Measurements from ENCODE around the gene CUX1.

The CUX1 gene

GRCh38 chr7:102119213-102119651 lies 301.8 kb downstream of the CUX1 start:
- no peak for TF ChIP-seq GABPA (IDR thresholded peaks at IDR 0.05; ENCODE audit: low read depth)
- H3K4me3 ChIP-seq (replicated peaks; ENCODE audit: insufficient read depth, low read length): no peak overlapping the region
- no peak overlapping the region for H3K27ac ChIP-seq (replicated peaks)
- H3K27me3 ChIP-seq (ENCODE audit: insufficient read depth, poor library complexity, severe bottlenecking): no peaks in the 10 kb centered on the region
- DNase-seq (ENCODE audit: low read depth in 1 of 2, low spot score in 1 of 2): no peak

DNA sequence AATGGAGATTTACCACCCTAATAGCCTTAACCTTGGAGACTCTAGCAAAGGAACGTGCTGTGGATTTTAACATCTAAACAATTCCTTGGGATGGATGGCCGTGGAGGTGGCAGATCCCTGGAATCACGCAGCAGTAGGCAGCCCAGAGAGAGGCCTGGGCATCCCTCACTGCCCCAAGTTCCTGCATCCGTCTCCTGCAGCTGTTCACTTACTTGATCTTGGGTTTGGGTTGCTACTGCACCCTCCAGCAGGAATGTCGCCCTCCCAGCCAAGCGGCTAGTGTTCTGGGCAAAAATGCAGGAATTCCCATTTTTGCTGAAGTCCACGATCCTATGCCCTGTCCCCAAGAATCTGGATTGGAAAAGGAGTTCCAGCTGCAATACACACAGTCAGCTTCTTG lies 302.5 kb downstream of the CUX1 start:
- Histone ChIP-seq H3K27me3 (ENCODE audit: insufficient read depth, poor library complexity, severe bottlenecking) (no peaks in the 10 kb centered on the region), H3K4me3 (replicated peaks; ENCODE audit: insufficient read depth, low read length) (no peak overlapping the region), H3K27ac (replicated peaks) (no peak overlapping the region)
- no peak for DNase-seq (ENCODE audit: low read depth in 1 of 2, low spot score in 1 of 2)
- TF ChIP-seq, protein P1, sequence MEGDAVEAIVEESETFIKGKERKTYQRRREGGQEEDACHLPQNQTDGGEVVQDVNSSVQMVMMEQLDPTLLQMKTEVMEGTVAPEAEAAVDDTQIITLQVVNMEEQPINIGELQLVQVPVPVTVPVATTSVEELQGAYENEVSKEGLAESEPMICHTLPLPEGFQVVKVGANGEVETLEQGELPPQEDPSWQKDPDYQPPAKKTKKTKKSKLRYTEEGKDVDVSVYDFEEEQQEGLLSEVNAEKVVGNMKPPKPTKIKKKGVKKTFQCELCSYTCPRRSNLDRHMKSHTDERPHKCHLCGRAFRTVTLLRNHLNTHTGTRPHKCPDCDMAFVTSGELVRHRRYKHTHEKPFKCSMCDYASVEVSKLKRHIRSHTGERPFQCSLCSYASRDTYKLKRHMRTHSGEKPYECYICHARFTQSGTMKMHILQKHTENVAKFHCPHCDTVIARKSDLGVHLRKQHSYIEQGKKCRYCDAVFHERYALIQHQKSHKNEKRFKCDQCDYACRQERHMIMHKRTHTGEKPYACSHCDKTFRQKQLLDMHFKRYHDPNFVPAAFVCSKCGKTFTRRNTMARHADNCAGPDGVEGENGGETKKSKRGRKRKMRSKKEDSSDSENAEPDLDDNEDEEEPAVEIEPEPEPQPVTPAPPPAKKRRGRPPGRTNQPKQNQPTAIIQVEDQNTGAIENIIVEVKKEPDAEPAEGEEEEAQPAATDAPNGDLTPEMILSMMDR (IDR thresholded peaks at IDR 0.05; ENCODE audit: insufficient read depth, low read length): no peak
- TF ChIP-seq GABPA (IDR thresholded peaks at IDR 0.05; ENCODE audit: low read depth) (no peak), POLR2AphosphoS5 (IDR thresholded peaks at IDR 0.05; ENCODE audit: low read depth) (no peak), SPI1 (IDR thresholded peaks at IDR 0.05; ENCODE audit: borderline replicate concordance, low read depth) (no peak)
- TF ChIP-seq, protein P2, sequence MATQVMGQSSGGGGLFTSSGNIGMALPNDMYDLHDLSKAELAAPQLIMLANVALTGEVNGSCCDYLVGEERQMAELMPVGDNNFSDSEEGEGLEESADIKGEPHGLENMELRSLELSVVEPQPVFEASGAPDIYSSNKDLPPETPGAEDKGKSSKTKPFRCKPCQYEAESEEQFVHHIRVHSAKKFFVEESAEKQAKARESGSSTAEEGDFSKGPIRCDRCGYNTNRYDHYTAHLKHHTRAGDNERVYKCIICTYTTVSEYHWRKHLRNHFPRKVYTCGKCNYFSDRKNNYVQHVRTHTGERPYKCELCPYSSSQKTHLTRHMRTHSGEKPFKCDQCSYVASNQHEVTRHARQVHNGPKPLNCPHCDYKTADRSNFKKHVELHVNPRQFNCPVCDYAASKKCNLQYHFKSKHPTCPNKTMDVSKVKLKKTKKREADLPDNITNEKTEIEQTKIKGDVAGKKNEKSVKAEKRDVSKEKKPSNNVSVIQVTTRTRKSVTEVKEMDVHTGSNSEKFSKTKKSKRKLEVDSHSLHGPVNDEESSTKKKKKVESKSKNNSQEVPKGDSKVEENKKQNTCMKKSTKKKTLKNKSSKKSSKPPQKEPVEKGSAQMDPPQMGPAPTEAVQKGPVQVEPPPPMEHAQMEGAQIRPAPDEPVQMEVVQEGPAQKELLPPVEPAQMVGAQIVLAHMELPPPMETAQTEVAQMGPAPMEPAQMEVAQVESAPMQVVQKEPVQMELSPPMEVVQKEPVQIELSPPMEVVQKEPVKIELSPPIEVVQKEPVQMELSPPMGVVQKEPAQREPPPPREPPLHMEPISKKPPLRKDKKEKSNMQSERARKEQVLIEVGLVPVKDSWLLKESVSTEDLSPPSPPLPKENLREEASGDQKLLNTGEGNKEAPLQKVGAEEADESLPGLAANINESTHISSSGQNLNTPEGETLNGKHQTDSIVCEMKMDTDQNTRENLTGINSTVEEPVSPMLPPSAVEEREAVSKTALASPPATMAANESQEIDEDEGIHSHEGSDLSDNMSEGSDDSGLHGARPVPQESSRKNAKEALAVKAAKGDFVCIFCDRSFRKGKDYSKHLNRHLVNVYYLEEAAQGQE (IDR thresholded peaks at IDR 0.05; ENCODE audit: insufficient replicate concordance, low read depth): no peak

DNA sequence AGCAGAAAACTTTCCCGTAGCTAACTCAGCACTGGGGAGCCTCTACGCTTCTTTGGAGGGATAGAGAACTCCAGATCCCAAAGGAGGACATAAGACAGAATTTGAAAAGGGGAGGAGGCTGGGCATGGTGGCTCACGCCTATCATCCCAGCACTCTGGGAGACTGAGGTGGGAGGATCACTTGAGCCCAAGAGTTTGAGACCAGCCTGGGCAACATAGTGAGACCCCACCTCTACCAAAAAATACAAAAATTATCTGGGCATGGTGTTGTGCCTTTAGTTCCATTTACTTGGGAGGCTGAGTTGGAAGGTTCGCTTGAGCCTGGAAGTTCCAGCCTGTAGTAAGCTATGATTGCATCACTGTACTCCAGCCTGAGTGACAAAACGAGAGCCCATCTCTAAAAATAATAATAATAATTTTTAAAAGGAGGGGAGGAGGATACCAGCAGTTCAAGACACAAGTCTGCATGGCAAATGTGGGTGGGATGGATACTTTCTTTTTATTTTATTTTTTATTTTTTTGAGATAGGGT lies 303.3 kb downstream of the CUX1 start:
- Histone ChIP-seq H3K27me3 (ENCODE audit: insufficient read depth, poor library complexity, severe bottlenecking) (no peaks in the 10 kb centered on the region), H3K27ac (replicated peaks) (no peak overlapping the region), H3K4me3 (replicated peaks; ENCODE audit: insufficient read depth, low read length) (no peak overlapping the region)
- no peak for DNase-seq (ENCODE audit: low read depth in 1 of 2, low spot score in 1 of 2)
- TF ChIP-seq, protein P2 (IDR thresholded peaks at IDR 0.05; ENCODE audit: insufficient replicate concordance, low read depth): no peak
- TF ChIP-seq POLR2AphosphoS5 (IDR thresholded peaks at IDR 0.05; ENCODE audit: low read depth) (no peak), GABPA (IDR thresholded peaks at IDR 0.05; ENCODE audit: low read depth) (no peak), SPI1 (IDR thresholded peaks at IDR 0.05; ENCODE audit: borderline replicate concordance, low read depth) (no peak)
- TF ChIP-seq, protein P1 (IDR thresholded peaks at IDR 0.05; ENCODE audit: insufficient read depth, low read length): no peak

DNA sequence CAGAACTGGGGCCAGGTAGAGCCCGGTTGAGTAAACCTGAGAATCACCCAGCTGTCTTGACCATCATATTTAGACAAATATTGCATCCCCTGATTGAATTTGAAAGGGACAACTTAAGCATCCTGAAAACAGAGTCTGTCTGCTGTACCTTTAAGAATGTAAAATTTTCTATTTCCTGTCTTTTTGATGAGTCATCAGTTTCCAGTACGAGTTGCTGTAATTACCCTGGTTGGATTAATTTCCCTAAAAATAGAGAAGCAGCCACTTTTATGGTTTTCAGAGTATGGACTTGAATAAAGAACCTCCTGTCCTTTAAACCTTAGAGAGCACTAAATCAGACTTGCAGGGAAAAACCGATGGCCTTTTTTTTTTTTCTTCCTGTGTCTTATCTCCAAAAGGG lies 304.6 kb downstream of the CUX1 start:
- TF ChIP-seq SPI1 (IDR thresholded peaks at IDR 0.05; ENCODE audit: borderline replicate concordance, low read depth) (no peak), GABPA (IDR thresholded peaks at IDR 0.05; ENCODE audit: low read depth) (no peak), POLR2AphosphoS5 (IDR thresholded peaks at IDR 0.05; ENCODE audit: low read depth) (no peak)
- TF ChIP-seq, protein P1 (IDR thresholded peaks at IDR 0.05; ENCODE audit: insufficient read depth, low read length): no peak
- TF ChIP-seq, protein P2 (IDR thresholded peaks at IDR 0.05; ENCODE audit: insufficient replicate concordance, low read depth): no peak
- H3K27me3 ChIP-seq (ENCODE audit: insufficient read depth, poor library complexity, severe bottlenecking): no peaks in the 10 kb centered on the region
- H3K27ac ChIP-seq (replicated peaks): peak overlapping the region; percentile 21; the same call in 1 of the 2 replicates
- no peak overlapping the region for H3K4me3 ChIP-seq (replicated peaks; ENCODE audit: insufficient read depth, low read length)
- DNase-seq (ENCODE audit: low read depth in 1 of 2, low spot score in 1 of 2): peak in 1 of 2 experiments; percentile 7

Measured in HL-60 (cell line).